ENCODE results near the gene TCOF1.

DNA sequence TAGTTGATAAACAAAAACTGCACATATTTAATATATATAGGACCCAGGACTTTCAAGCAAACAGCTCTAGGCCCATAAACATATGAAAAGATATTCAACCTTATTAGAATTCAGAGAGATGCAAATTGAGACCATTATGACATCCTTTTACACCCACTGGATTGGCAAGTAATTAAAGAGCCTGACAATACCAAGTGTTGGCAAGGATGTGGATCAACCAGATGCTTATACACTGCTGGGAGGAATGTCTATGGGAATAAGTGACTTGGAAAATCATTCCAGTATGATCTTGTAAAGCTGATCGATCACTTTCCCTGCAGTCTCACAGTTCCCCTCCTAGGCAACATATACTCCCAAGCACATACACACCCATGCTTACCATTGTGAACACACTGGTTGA lies 15.5 kb upstream of the TCOF1 start:
- TF ChIP-seq GATA2 (IDR thresholded peaks at IDR 0.05; ENCODE audit: low read depth, low read length) (no peak), GATA3 (IDR thresholded peaks at IDR 0.05; ENCODE audit: low read depth, low read length) (no peak)
